ENCODE data around the gene SLC9A5.

SLC9A5 gene

DNA sequence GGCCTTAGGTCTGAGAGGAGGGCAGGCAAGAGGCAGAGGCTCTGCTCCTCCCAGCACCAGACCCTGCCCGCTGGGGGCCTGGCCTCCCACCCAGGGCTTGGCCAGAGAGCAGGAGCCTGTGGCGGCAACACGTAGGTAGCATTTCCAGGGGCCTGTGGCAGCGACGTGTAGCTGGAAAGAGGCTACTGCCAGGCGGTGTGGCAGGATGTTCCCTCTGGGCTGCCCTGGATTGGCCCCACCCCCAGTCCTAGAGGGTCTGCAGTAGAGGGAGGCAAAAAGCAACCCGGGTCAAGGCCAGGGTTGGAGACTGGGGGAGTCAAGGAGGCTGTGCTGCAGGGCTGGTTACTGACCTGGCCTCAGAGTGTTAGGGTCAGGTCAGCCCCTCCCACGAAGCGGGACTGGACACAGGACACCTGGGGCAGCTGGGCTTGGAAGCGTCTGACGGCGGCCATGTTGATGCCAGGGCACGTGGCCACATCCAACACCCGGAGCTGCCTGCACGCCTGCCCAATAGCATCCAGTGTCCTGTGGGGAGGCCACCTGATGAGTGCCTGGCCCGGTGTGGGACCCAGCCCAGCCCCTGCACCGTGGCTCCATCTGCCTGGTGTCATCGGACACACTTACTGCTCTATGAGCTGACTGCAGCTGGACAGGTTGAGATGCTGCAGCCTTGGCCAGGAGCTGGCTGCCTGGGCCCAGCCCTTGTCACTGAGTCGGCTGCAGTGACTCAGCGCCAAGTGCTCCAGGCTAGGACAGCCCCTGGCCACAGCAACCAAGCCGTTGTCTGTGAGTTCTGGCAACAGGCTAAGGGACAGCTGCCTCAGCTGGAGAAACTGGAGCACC lies 41.3 kb upstream of the SLC9A5 start:
- Histone ChIP-seq H3K27me3 (ENCODE audit: control insufficient read depth, insufficient read depth, low read length) (peaks cover 3% of the 10 kb centered on the region), H3K4me1 (ENCODE audit: control insufficient read depth, insufficient read depth, low read length) (peaks cover 2% of the 10 kb centered on the region), H3K36me3 (ENCODE audit: control insufficient read depth, insufficient read depth, low read length) (peaks cover 8% of the 10 kb centered on the region), H3K4me3 (ENCODE audit: low read depth, low read length) (no peak overlapping the region), H3K9ac (ENCODE audit: low read depth, low read length) (peak overlapping the region; percentile 24), H3K9me3 (ENCODE audit: control insufficient read depth, insufficient read depth, low read length) (no peaks in the 10 kb centered on the region)

DNA sequence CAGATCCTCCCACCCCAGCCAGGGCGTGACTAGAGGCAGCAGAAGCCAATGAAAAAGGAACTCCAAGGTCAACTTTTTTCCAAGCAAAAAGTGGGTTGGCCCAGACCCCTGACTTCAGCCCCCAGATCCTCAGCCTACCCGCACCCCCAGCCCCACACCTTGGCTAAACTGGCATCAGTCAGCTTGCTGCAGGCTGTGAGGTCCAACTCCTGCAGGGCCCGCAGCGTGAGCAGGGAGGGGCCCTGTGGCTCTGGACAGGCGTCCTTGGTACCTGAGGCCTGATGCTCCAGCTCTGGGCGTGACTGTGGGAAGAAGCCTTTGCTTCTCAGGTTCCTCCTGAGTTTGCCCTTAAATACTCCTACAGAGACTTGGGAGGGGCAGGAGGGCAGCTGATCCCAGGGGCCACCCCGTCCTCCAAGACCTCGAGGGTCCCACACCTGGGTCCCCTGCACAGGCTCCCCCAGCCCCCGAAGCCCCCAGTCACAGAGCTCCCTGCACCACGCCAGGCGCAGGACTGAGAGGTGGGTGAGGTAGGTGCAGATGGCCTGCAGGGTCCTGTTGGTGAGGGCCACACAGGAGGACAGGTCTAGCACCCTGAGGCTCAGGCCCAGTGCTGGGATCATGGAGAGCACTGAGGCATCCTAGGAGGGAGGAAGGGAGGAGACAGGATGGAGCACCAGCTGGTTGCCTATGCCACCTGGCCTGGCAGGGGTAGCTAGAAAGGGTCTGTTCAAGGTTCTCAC lies 40.5 kb upstream of the SLC9A5 start:
- Histone ChIP-seq H3K9ac (ENCODE audit: low read depth, low read length) (no peak overlapping the region), H3K4me1 (ENCODE audit: control insufficient read depth, insufficient read depth, low read length) (peaks cover 2% of the 10 kb centered on the region), H3K9me3 (ENCODE audit: control insufficient read depth, insufficient read depth, low read length) (no peaks in the 10 kb centered on the region)

DNA sequence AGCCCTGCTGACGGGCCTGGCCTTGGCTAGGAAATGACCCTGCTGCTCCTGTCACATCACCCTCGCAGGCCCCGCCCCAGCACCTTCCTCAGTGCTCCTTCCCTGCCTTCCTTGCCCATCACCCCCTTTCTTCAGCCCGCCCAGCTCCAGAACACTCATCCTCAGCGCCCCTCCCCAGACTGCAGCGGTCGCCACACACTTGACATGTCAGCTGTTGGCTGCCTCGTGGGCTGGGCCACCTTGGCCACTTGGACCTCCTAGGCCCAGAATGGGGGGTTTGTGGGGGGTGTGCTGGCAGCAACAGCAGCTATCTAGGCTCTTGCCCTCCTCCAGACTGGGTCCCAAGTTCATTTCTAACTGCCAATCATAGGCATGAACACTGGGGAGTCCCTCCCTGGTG lies 39.2 kb upstream of the SLC9A5 start:
- no peak overlapping the region for H3K9ac ChIP-seq (ENCODE audit: low read depth, low read length)
- no peaks in the 10 kb centered on the region for H3K36me3 ChIP-seq (ENCODE audit: control insufficient read depth, insufficient read depth, low read length)
- no peak overlapping the region for H3K4me3 ChIP-seq (ENCODE audit: low read depth, low read length)
- peaks cover 3% of the 10 kb centered on the region for H3K27me3 ChIP-seq (ENCODE audit: control insufficient read depth, insufficient read depth, low read length)
- H3K9me3 ChIP-seq (ENCODE audit: control insufficient read depth, insufficient read depth, low read length) = no peaks in the 10 kb centered on the region
- peaks cover 2% of the 10 kb centered on the region for H3K4me1 ChIP-seq (ENCODE audit: control insufficient read depth, insufficient read depth, low read length)

More for the DNA sequence above, 40.5 kb upstream of the SLC9A5 start:
- H3K36me3 ChIP-seq (ENCODE audit: control insufficient read depth, insufficient read depth, low read length) = peaks cover 4% of the 10 kb centered on the region
- H3K4me3 ChIP-seq (ENCODE audit: low read depth, low read length) = no peak overlapping the region
- peaks cover 3% of the 10 kb centered on the region for H3K27me3 ChIP-seq (ENCODE audit: control insufficient read depth, insufficient read depth, low read length)

DNA sequence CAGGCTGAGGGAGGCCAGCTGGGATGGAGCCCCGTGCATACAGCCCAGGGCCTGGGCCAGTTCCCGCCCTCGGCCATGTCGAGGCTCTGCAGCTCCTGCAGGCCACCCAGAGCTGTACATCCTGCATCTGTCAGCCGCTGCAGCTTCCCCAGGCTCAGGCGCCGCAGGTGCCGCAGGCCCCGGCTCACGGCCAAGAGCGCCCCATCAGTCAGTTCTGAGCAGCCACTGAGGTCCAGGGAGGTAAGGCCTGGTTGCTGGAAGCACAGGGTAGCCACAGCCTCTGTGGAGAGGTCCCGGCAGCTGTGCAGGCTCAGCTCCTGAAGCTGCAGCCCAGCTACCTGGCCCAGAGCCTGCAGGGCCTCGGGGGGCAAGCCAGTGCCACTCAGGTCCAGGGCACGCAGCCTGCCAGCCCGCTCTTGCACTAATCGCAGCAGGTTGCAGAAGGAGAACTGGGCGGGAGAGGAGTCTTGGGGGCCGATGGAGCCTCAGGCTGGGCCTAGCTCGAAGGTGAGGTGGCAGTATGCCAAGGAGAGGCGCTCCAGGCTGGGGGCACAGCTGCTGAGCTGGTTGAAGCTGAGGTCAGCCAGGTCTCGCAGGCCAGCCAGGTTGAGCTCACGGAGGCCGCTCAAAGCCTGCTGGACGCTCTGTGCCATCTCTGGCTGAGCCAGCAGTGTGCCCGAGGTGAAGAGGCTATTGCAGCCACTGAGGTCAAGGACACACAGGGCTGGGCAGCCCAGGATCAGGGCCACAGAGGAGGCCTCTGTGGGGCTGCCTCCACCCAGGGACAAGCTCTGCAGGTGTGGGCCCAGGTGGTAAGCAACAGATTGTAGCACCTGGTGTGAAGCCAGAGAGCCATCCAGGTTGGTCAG lies 38.5 kb upstream of the SLC9A5 start:
- peaks cover 2% of the 10 kb centered on the region for H3K4me1 ChIP-seq (ENCODE audit: control insufficient read depth, insufficient read depth, low read length)
- no peak overlapping the region for H3K9ac ChIP-seq (ENCODE audit: low read depth, low read length)
- H3K4me3 ChIP-seq (ENCODE audit: low read depth, low read length) = no peak overlapping the region
- H3K27me3 ChIP-seq (ENCODE audit: control insufficient read depth, insufficient read depth, low read length) = peaks cover 3% of the 10 kb centered on the region
- no peaks in the 10 kb centered on the region for H3K9me3 ChIP-seq (ENCODE audit: control insufficient read depth, insufficient read depth, low read length)
- no peaks in the 10 kb centered on the region for H3K36me3 ChIP-seq (ENCODE audit: control insufficient read depth, insufficient read depth, low read length)

DNA sequence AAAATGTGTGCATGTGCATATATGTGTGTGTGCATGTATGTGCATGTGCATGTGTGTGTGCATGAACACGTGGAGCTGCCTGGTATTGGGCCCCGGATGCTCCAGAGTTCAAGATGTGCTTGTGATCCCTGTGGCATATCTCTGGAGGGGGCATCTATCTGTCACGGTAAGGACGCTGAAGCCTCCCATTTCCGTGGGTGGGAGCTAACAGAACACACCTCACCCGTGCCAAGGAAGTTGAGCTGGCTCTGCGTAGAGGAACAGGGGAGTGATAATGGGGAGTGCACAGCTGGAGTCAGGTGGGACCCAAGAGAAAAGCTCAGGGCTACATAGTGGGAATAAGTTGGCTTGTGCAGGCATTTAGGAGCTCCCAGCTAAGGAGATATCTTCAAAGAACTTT lies 37.1 kb upstream of the SLC9A5 start:
- Histone ChIP-seq H3K9ac (ENCODE audit: low read depth, low read length) (no peak overlapping the region), H3K4me3 (ENCODE audit: low read depth, low read length) (no peak overlapping the region), H3K9me3 (ENCODE audit: control insufficient read depth, insufficient read depth, low read length) (no peaks in the 10 kb centered on the region), H3K27me3 (ENCODE audit: control insufficient read depth, insufficient read depth, low read length) (peaks cover 7% of the 10 kb centered on the region), H3K36me3 (ENCODE audit: control insufficient read depth, insufficient read depth, low read length) (no peaks in the 10 kb centered on the region), H3K4me1 (ENCODE audit: control insufficient read depth, insufficient read depth, low read length) (peaks cover 2% of the 10 kb centered on the region)

DNA sequence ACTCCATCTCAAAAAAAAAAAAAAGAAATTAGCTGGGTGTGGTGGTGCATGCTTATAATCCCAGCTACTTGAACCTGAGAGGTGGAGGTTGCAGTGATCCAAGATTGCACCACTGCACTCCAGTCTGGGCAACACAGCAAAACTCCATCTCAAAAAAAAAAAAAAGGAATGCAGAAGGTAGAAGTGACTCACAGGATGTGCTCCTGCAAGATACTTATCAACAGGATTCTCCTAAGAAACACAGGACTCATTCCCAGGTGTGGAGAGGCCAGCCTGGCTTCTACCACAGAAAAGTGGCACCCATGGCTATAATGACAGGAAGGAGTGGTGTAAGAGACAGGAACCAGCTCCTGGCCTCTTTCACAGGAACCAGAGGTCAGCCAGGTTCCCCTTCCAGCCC lies 36.0 kb upstream of the SLC9A5 start:
- H3K4me3 ChIP-seq (ENCODE audit: low read depth, low read length) = no peak overlapping the region
- no peak overlapping the region for H3K9ac ChIP-seq (ENCODE audit: low read depth, low read length)
- no peaks in the 10 kb centered on the region for H3K36me3 ChIP-seq (ENCODE audit: control insufficient read depth, insufficient read depth, low read length)
- no peaks in the 10 kb centered on the region for H3K4me1 ChIP-seq (ENCODE audit: control insufficient read depth, insufficient read depth, low read length)
- peaks cover 7% of the 10 kb centered on the region for H3K27me3 ChIP-seq (ENCODE audit: control insufficient read depth, insufficient read depth, low read length)
- no peaks in the 10 kb centered on the region for H3K9me3 ChIP-seq (ENCODE audit: control insufficient read depth, insufficient read depth, low read length)

DNA sequence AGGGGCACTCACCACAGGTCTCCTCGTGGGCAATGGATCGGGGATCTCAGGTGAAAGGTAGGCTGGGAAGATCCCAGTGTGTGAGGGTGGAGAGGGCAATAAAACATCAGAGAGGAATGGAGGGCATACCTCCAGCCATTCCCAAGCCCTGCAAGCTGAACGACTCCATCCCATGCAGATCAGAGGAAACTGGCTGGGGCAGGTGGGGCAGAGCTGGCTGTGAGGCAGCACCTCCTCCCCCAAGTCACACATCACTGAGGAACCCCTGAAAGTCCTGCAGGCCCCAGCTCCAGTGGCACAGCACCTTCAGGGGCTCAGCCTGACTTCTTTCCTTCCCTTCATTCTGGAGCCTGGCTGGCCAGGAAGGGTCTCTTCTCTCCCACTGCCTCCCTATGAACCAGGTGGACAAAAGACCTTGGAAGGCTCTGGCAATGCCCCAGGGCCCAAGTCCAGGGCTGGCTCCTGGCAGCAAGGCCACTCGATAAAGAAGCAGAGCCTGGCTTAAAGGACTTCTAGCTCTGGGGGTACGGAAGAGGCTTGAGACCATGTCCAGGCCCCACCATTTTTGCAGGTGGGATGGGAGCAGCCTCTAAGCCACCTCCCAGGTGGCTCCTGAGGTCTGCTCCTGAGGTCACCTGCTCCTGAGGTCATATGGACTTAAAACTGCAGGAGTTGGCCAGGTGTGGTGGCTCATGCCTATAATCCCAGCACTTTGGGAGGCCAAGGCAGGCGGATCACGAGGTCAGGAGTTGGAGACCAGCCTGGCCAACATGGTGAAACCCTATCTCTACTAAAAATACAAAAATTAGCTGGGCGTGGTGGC lies 35.4 kb upstream of the SLC9A5 start:
- Histone ChIP-seq H3K4me1 (ENCODE audit: control insufficient read depth, insufficient read depth, low read length) (no peaks in the 10 kb centered on the region), H3K9ac (ENCODE audit: low read depth, low read length) (no peak overlapping the region), H3K27me3 (ENCODE audit: control insufficient read depth, insufficient read depth, low read length) (peaks cover 7% of the 10 kb centered on the region), H3K9me3 (ENCODE audit: control insufficient read depth, insufficient read depth, low read length) (no peaks in the 10 kb centered on the region), H3K36me3 (ENCODE audit: control insufficient read depth, insufficient read depth, low read length) (no peaks in the 10 kb centered on the region), H3K4me3 (ENCODE audit: low read depth, low read length) (no peak overlapping the region)

DNA sequence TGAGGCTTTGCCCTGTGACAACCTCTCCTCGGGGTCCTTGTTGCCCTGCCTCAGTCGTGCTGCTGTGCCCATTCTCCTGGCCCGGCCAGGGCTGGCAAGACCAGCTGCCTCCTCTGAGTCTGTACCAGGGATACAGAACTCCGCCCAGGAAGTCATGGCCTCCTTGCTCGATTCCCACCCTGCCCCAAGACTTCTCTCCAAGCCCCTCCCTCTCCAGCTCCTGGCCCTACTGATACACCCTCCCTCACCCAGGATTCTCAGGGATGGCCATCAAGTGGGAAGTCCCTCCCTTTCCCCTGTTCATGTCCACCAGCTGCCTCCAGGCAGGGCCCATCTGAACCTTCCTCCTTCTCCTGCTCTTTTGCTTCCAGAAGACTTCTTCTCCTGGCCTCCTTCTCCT lies 33.1 kb upstream of the SLC9A5 start:
- H3K27me3 ChIP-seq (ENCODE audit: control insufficient read depth, insufficient read depth, low read length) = peaks cover 7% of the 10 kb centered on the region
- no peak overlapping the region for H3K4me3 ChIP-seq (ENCODE audit: low read depth, low read length)
- no peaks in the 10 kb centered on the region for H3K36me3 ChIP-seq (ENCODE audit: control insufficient read depth, insufficient read depth, low read length)
- H3K9me3 ChIP-seq (ENCODE audit: control insufficient read depth, insufficient read depth, low read length) = no peaks in the 10 kb centered on the region
- no peak overlapping the region for H3K9ac ChIP-seq (ENCODE audit: low read depth, low read length)
- no peaks in the 10 kb centered on the region for H3K4me1 ChIP-seq (ENCODE audit: control insufficient read depth, insufficient read depth, low read length)

DNA sequence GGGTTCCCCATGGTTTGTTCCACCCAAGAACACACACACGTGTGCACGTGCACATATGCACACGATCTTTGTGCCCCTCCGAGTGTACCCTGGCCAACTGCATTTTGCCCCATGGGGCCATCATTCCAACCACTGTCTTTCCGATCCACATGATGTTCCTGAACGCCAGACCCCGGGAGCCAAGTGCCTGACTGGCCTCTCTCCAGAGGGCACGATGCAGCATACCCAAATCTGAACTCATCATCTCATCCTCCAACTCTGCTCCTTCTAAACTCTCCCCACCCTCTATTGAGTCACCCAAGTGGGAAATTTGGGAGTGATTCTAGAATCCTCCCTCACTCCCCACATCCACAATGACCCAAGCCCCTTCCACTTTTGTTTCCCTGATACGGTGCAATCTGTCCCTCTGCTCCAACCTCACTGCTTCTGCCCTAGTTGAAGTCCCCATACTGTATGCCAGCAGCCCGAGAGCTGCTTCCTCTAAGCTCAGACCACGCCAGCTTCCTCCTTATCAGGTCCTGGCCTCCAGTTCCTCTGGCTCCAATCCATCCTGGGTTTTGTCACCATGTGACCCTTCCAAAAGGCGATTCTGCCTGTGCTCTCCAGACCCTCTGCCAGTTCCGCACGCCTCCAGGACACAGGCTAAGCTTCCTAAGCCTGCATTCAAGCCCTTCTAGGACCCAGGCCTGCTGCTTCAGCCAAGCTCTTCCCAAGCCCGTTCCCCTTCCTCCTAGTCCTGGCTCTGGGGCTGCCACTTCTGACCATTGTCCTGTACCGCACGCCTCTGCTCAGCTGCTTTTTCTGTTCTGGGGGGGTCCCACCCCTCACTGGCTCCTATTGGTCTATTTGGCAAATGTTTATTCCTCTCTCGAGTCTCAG lies 31.9 kb upstream of the SLC9A5 start:
- H3K4me3 ChIP-seq (ENCODE audit: low read depth, low read length) = no peak overlapping the region
- H3K9ac ChIP-seq (ENCODE audit: low read depth, low read length) = peak overlapping the region; percentile 12
- peaks cover 6% of the 10 kb centered on the region for H3K27me3 ChIP-seq (ENCODE audit: control insufficient read depth, insufficient read depth, low read length)
- H3K36me3 ChIP-seq (ENCODE audit: control insufficient read depth, insufficient read depth, low read length) = no peaks in the 10 kb centered on the region
- H3K4me1 ChIP-seq (ENCODE audit: control insufficient read depth, insufficient read depth, low read length) = no peaks in the 10 kb centered on the region
- no peaks in the 10 kb centered on the region for H3K9me3 ChIP-seq (ENCODE audit: control insufficient read depth, insufficient read depth, low read length)

DNA sequence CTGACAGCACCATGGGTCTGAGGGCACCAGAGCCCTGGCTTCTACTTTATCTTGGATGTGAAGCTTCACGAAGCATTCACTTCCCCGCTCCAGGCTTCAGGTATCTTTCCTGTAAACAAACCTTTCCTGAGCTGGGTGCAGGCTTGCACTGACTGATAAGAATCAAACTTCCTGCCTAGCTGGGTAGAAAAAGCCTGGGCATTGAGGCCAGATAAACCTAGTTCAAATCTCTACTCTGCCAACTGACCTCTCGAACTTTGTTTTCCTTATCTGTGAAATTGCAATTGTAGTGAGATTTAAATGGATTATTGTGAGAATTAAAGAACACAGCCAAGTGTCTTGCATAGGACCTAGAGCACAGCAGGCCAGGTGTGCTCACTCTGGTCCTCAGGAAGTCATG lies 24.8 kb upstream of the SLC9A5 start:
- Histone ChIP-seq H3K9ac (ENCODE audit: low read depth, low read length) (no peak overlapping the region), H3K27me3 (ENCODE audit: control insufficient read depth, insufficient read depth, low read length) (no peaks in the 10 kb centered on the region), H3K4me1 (ENCODE audit: control insufficient read depth, insufficient read depth, low read length) (peaks cover 4% of the 10 kb centered on the region), H3K36me3 (ENCODE audit: control insufficient read depth, insufficient read depth, low read length) (peaks cover 12% of the 10 kb centered on the region), H3K4me3 (ENCODE audit: low read depth, low read length) (no peak overlapping the region), H3K9me3 (ENCODE audit: control insufficient read depth, insufficient read depth, low read length) (no peaks in the 10 kb centered on the region)

All from iPS-15b (cell line).